ENCODE data around the gene SOX11. TPM values are rescaled to one million over a fixed set of nuclear protein-coding genes. Genes with fewer than 3 reads are reported as not detected.

The SOX11 gene
- total RNA-seq, 1 donor from 2014 or later = 0.84 TPM

- intact Hi-C loops (cut with DNase I) = no loop called here
- Histone ChIP-seq H3K4me3 (no peak overlapping the region), H3K27ac (no peak overlapping the region), H3K4me1 (peaks cover 24% of the 10 kb centered on the region), H3K36me3 (no peaks in the 10 kb centered on the region), H3K9me3 (no peaks in the 10 kb centered on the region), H3K27me3 (peaks cover 90% of the 10 kb centered on the region)
- no peak for TF ChIP-seq CTCF (IDR thresholded peaks at IDR 0.05)
- DNase-seq (no peak), ATAC-seq (no peak)
Measured at GRCh38 chr2:5693287-5694201, 1.4 kb downstream of the SOX11 start.

- Histone ChIP-seq H3K4me1 (peaks cover 24% of the 10 kb centered on the region), H3K4me3 (no peak overlapping the region), H3K27me3 (peaks cover 91% of the 10 kb centered on the region), H3K36me3 (no peaks in the 10 kb centered on the region), H3K27ac (no peak overlapping the region), H3K9me3 (no peaks in the 10 kb centered on the region)
- intact Hi-C loops (cut with DNase I) = no loop called here
- DNase-seq (no peak), ATAC-seq (no peak)
- TF ChIP-seq CTCF (IDR thresholded peaks at IDR 0.05) = no peak
Measured at GRCh38 chr2:5694306-5694705, 2.1 kb downstream of the SOX11 start.

- no peaks in the 10 kb centered on the region for H3K9me3 ChIP-seq
- DNase-seq = no peak
- peaks cover 91% of the 10 kb centered on the region for H3K27me3 ChIP-seq
- no peaks in the 10 kb centered on the region for H3K36me3 ChIP-seq
- H3K4me3 ChIP-seq = peak overlapping the region; percentile 33
- ATAC-seq = no peak
- no peak for TF ChIP-seq CTCF (IDR thresholded peaks at IDR 0.05)
- H3K27ac ChIP-seq = no peak overlapping the region
- intact Hi-C loops (cut with DNase I) = no loop called here
- peaks cover 24% of the 10 kb centered on the region for H3K4me1 ChIP-seq
Measured at GRCh38 chr2:5695654-5696403, 3.6 kb downstream of the SOX11 start.

DNA sequence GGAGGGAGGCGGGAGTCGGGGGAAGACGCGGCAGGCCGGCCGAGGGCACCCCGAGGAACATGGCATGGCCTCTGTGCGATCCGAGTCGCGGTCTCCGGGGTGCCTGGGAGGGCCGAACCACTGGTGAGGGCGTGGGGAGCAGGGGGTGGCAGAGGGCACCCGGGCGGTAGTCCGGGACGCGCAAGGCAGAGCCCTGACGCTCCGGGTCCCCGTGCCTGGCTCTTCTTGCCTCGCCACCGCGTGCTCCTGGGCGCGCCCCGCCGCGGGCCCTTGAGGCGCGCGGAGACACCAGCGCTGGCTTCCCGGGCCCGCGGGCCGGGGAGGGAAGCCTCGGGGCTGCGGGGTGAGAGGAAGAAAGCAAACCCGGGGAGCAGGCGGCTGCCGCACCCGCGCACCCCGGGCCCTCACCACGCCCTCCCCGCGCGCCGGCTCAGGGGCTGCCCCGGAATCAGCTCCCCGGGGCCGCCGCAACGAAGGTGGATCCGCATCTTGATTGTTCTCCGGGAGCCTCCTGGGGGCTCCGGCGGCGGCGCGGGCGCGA, 4.3 kb downstream of the SOX11 start:
- H3K4me1 ChIP-seq = peaks cover 21% of the 10 kb centered on the region
- no peak overlapping the region for H3K27ac ChIP-seq
- ATAC-seq (peak; percentile 48), DNase-seq (no peak)
- H3K4me3 ChIP-seq = peak overlapping the region; percentile 33
- no peak for TF ChIP-seq CTCF (IDR thresholded peaks at IDR 0.05)
- intact Hi-C loops (cut with DNase I) = no loop called here
- peaks cover 91% of the 10 kb centered on the region for H3K27me3 ChIP-seq
- H3K9me3 ChIP-seq = no peaks in the 10 kb centered on the region
- H3K36me3 ChIP-seq = no peaks in the 10 kb centered on the region

DNA sequence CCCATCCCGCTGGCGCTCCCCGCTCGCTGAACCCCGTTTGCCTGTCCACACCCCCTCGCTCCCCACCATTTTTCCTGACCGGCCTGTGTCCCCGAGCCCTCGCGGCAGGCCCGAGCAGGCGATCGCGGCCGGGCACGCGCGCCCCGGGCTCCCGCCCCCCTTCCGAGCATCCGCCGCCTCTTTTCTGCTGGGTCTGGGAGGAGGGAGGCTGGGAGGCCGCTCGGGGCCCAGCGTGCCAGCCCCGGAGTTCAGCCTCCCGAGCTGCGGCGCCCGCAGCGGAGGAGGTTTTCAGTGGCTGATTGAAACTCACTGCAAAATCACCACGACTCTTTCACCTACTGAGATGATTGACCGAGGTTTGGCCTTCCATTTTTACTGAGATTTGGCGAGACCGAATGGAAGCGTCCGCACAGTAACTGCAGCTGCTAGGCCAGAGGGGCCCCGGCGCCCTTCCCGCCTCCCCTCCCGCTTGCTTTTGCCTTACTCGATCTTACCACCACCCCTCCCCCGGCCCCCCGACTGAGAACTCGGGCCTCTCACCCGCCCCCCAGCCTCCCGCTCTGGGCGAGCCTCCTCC, 4.8 kb downstream of the SOX11 start:
- DNase-seq (no peak), ATAC-seq (peak; percentile 42)
- TF ChIP-seq CTCF (IDR thresholded peaks at IDR 0.05) = no peak
- intact Hi-C loops (cut with DNase I) = no loop called here
- Histone ChIP-seq H3K27ac (no peak overlapping the region), H3K27me3 (peaks cover 87% of the 10 kb centered on the region), H3K4me1 (peaks cover 18% of the 10 kb centered on the region), H3K9me3 (no peaks in the 10 kb centered on the region), H3K36me3 (no peaks in the 10 kb centered on the region), H3K4me3 (peak overlapping the region; percentile 33)

Data from upper lobe of right lung (tissue), 1 donor.